Measurements from ENCODE around the gene OPRPN. TPM values are rescaled to one million over a fixed set of nuclear protein-coding genes. Genes with fewer than 3 reads are reported as not detected.

OPRPN gene
- total and polyA plus RNA-seq, 9 of the 15 experiments (the other 6 are each of a cell fraction or from before 2014, with no cell fraction given) = not detected

DNA sequence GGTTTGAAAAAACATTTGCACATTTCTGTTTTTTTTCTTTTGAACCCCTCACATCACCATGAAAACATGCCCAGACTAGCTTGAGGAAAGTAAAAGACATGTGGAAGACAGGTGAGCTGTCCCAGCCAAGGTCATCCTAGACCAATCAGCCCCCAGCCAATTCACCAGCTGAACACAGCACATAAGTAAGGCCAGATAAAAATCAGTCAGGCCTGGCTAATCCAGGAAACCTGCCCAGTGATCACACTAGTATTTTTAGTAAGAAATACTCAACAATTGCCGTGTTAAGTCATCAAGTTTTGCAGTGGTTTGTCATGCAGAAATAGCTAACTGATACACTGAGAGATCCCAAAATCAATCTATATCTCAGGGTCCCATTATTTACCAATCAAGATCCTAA is 41.6 kb upstream of the OPRPN start:
- no peaks in the 10 kb centered on the region for H4K20me1 ChIP-seq (replicated peaks; ENCODE audit: control insufficient read depth, insufficient read depth, low read length)
- CTCF ChIA-PET (ENCODE audit: low intra/inter-chr PET ratio) = no interaction called here
- DNase-seq (ENCODE audit: extremely low read depth in 1 of 4, low spot score in 3 of 4) (no peak), FAIRE-seq (no peak), ATAC-seq (no peak)
- POLR2A ChIA-PET = no interaction called here
- no peak overlapping the region for H3K9ac ChIP-seq (ENCODE audit: insufficient read depth in 1 of 2, low read depth in 2 of 2, low read length in 2 of 2)
- H3K4me1 ChIP-seq (replicated peaks in 1 of 2; ENCODE audit: control insufficient read depth in 2 of 2, insufficient read depth in 2 of 2, low read length in 2 of 2) = no peaks in the 10 kb centered on the region
- H3K36me3 ChIP-seq (ENCODE audit: control insufficient read depth, insufficient read depth, low read length) = no peaks in the 10 kb centered on the region
- intact Hi-C loops (cut with micrococcal nuclease) = no loop called here
- H3K27ac ChIP-seq (ENCODE audit: extremely low read depth, low read depth, low read length) = no peak overlapping the region
- no peak overlapping the region for H2AFZ ChIP-seq (ENCODE audit: low read depth, low read length)
- H3K4me2 ChIP-seq (ENCODE audit: insufficient read depth, low read length) = no peak overlapping the region
- no peaks in the 10 kb centered on the region for H3K9me1 ChIP-seq (ENCODE audit: control insufficient read depth, insufficient read depth, low read length)
- WGBS (ENCODE audit: insufficient coverage, low coverage, missing lambda C conversion rate) = 0% methylated on average over 1 of the region's 1 CpG
- no peaks in the 10 kb centered on the region for H3K79me2 ChIP-seq (ENCODE audit: control insufficient read depth, insufficient read depth, low read length)
- in situ Hi-C loops (cut with MboI) = no loop called here
- no peak overlapping the region for H3K4me3 ChIP-seq
- no TSS peak for BruUV-seq (replicated peaks)
- TF ChIP-seq LCOR (CRISPR knock-in tag; IDR thresholded peaks at IDR 0.05) = no peak
- TF ChIP-seq, protein P1, sequence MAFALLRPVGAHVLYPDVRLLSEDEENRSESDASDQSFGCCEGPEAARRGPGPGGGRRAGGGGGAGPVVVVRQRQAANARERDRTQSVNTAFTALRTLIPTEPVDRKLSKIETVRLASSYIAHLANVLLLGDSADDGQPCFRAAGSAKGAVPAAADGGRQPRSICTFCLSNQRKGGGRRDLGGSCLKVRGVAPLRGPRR (CRISPR knock-in tag; IDR thresholded peaks at IDR 0.05) = no peak
- TF ChIP-seq BACH1 (tag; IDR thresholded peaks at IDR 0.05) = no peak
- TF ChIP-seq DNMT1 (IDR thresholded peaks at IDR 0.05) = no peak
- TF ChIP-seq PHB2 (IDR thresholded peaks at IDR 0.05; ENCODE audit: low read depth) = no peak
- TF ChIP-seq BRD4 (IDR thresholded peaks at IDR 0.05) = no peak
- TF ChIP-seq ZNF445 (CRISPR knock-in tag; IDR thresholded peaks at IDR 0.05; ENCODE audit: low read depth) = no peak
- no peak for TF ChIP-seq ERF (CRISPR knock-in tag; IDR thresholded peaks at IDR 0.05)
- TF ChIP-seq MAFK (IDR thresholded peaks at IDR 0.05; ENCODE audit: low read length) = no peak
- TF ChIP-seq, protein P2, sequence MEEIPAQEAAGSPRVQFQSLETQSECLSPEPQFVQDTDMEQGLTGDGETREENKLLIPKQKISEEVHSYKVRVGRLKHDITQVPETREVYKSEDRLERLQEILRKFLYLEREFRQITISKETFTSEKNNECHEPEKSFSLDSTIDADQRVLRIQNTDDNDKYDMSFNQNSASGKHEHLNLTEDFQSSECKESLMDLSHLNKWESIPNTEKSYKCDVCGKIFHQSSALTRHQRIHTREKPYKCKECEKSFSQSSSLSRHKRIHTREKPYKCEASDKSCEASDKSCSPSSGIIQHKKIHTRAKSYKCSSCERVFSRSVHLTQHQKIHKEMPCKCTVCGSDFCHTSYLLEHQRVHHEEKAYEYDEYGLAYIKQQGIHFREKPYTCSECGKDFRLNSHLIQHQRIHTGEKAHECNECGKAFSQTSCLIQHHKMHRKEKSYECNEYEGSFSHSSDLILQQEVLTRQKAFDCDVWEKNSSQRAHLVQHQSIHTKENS (CRISPR knock-in tag; IDR thresholded peaks at IDR 0.05) = no peak
- no peak for TF ChIP-seq BRCA1 (IDR thresholded peaks at IDR 0.05)
- no peak for TF ChIP-seq BRCA1 (CRISPR knock-in tag; IDR thresholded peaks at IDR 0.05)
- TF ChIP-seq MCM5 (IDR thresholded peaks at IDR 0.05; ENCODE audit: low read depth) = no peak
- TF ChIP-seq MECOM (CRISPR knock-in tag; IDR thresholded peaks at IDR 0.05) = no peak
- TF ChIP-seq MAFF (IDR thresholded peaks at IDR 0.05; ENCODE audit: low read length) = no peak
- TF ChIP-seq SAFB2 (IDR thresholded peaks at IDR 0.05; ENCODE audit: borderline replicate concordance, low read depth, low read length, severe bottlenecking) = no peak
- TF ChIP-seq POU5F1 (IDR thresholded peaks at IDR 0.05; ENCODE audit: borderline replicate concordance, low read depth, low read length, partially characterized antibody) = no peak
- no peak for TF ChIP-seq SAFB (IDR thresholded peaks at IDR 0.05; ENCODE audit: borderline replicate concordance, low read depth, low read length)
- TF ChIP-seq, protein P3, sequence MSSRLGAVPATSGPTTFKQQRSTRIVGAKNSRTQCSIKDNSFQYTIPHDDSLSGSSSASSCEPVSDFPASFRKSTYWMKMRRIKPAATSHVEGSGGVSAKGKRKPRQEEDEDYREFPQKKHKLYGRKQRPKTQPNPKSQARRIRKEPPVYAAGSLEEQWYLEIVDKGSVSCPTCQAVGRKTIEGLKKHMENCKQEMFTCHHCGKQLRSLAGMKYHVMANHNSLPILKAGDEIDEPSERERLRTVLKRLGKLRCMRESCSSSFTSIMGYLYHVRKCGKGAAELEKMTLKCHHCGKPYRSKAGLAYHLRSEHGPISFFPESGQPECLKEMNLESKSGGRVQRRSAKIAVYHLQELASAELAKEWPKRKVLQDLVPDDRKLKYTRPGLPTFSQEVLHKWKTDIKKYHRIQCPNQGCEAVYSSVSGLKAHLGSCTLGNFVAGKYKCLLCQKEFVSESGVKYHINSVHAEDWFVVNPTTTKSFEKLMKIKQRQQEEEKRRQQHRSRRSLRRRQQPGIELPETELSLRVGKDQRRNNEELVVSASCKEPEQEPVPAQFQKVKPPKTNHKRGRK (tag; IDR thresholded peaks at IDR 0.05) = no peak
- H3K9me3 ChIP-seq (replicated peaks; ENCODE audit: control insufficient read depth, insufficient read depth, low read depth, low read length) = no peaks in the 10 kb centered on the region
- H3K27me3 ChIP-seq (ENCODE audit: control insufficient read depth in 2 of 2, insufficient read depth in 2 of 2, low read length in 2 of 2) = no peaks in the 10 kb centered on the region
